ENCODE results near the gene GAGE10.

DNA sequence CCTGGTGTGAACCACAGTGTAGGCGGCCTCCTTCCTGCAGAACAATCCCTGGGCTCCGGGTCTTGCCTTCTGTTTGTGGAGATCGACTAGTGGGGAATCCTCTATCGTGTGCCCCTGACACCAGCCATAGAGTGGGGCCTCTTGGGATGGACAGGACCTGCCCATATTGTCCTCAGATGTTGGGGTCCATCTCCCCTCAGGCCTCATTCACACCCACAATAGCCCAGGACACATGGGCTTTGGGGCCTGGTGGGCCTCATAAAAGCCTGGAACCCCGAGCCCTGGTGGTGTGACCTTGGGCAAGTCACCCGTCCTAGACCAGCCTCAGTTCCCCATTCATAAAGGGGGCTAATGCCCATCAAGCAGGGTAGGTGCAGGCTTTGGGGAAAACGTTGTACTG, 13.2 kb upstream of the GAGE10 start:
- TF ChIP-seq, protein P1, sequence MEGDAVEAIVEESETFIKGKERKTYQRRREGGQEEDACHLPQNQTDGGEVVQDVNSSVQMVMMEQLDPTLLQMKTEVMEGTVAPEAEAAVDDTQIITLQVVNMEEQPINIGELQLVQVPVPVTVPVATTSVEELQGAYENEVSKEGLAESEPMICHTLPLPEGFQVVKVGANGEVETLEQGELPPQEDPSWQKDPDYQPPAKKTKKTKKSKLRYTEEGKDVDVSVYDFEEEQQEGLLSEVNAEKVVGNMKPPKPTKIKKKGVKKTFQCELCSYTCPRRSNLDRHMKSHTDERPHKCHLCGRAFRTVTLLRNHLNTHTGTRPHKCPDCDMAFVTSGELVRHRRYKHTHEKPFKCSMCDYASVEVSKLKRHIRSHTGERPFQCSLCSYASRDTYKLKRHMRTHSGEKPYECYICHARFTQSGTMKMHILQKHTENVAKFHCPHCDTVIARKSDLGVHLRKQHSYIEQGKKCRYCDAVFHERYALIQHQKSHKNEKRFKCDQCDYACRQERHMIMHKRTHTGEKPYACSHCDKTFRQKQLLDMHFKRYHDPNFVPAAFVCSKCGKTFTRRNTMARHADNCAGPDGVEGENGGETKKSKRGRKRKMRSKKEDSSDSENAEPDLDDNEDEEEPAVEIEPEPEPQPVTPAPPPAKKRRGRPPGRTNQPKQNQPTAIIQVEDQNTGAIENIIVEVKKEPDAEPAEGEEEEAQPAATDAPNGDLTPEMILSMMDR (IDR thresholded peaks at IDR 0.05): no peak
- TF ChIP-seq POLR2A (IDR thresholded peaks at IDR 0.05): no peak

Data from right lobe of liver (tissue), 4 donors.